Measurements from ENCODE around the gene PTH2. TPM values are rescaled to one million over a fixed set of nuclear protein-coding genes. Genes with fewer than 3 reads are reported as not detected.

The PTH2 gene
- total and polyA plus RNA-seq, 7 donors, result not detected

DNA sequence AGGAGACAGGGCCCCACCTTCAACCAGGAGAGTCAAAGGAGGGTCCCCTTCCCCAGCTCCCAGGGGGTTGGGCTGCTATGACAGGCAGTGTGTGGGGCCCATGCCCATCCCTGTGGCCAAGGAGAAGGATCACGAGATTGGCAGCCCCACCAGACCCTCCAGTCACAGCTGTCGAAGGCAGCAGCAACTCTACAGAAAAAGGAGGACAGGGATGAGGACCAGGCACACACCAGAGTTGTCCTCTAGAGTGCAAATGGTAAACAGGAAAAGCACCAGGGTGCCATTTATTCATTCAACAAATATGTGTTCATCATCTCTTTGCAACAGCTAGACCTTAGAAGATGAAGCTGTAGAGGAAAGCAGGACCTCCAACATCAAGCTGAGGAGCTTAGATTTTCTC is 4.1 kb downstream of the PTH2 start:
- no peak overlapping the region for H3K4me3 ChIP-seq
- WGBS, 3 donors, result 53 to 73% (median 66%) methylated on average over 2 of the region's 2 CpGs
- TF ChIP-seq, protein P1, sequence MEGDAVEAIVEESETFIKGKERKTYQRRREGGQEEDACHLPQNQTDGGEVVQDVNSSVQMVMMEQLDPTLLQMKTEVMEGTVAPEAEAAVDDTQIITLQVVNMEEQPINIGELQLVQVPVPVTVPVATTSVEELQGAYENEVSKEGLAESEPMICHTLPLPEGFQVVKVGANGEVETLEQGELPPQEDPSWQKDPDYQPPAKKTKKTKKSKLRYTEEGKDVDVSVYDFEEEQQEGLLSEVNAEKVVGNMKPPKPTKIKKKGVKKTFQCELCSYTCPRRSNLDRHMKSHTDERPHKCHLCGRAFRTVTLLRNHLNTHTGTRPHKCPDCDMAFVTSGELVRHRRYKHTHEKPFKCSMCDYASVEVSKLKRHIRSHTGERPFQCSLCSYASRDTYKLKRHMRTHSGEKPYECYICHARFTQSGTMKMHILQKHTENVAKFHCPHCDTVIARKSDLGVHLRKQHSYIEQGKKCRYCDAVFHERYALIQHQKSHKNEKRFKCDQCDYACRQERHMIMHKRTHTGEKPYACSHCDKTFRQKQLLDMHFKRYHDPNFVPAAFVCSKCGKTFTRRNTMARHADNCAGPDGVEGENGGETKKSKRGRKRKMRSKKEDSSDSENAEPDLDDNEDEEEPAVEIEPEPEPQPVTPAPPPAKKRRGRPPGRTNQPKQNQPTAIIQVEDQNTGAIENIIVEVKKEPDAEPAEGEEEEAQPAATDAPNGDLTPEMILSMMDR (IDR thresholded peaks at IDR 0.05), result no peak
- peaks cover 21% of the 10 kb centered on the region for H3K4me1 ChIP-seq
- no peak for DNase-seq
- H3K36me3 ChIP-seq (ENCODE audit: insufficient read depth in 1 of 2, low read depth in 1 of 2), result no peaks in the 10 kb centered on the region
- no peak overlapping the region for H3K27ac ChIP-seq
- intact Hi-C loops (cut with DNase I), result loop anchor here in 1 of 2 donors (2.0 kb wide), 1 partner anchor 24 kb away; no protein-coding TSS in a partner anchor
- peaks cover 0 to 82% (median 28%) of the 10 kb centered on the region in 3 donors for H3K27me3 ChIP-seq (ENCODE audit: insufficient read depth in 3 of 3, low read length in 2 of 3)
- ATAC-seq, result no peak
- H3K9me3 ChIP-seq, result no peaks in the 10 kb centered on the region

DNA sequence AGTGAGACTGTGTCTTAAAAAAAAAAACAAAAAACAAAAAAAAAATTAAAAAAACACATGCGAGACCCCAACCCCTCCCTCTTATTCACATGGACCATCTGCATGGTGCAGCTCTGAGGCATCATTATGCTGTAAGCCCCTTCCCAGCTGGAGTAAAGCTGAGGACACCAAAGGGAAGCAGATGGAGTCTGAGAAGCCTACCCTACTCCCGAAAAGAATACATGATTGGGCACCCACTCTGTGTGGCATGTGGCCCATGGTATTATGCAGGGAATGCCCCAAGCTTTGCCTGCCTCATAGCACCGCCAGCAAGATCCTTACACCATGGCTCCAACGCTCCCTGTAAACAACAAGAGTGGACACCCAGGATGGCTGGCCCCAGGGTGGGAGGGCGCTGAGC is 4.7 kb downstream of the PTH2 start:
- no peak for ATAC-seq
- Histone ChIP-seq H3K27me3 (ENCODE audit: insufficient read depth in 3 of 3, low read length in 2 of 3) (peaks cover 0 to 75% (median 25%) of the 10 kb centered on the region in 3 donors), H3K36me3 (ENCODE audit: insufficient read depth in 1 of 2, low read depth in 1 of 2) (no peaks in the 10 kb centered on the region), H3K9me3 (no peaks in the 10 kb centered on the region), H3K4me1 (peaks cover 18% of the 10 kb centered on the region), H3K27ac (no peak overlapping the region), H3K4me3 (no peak overlapping the region)
- TF ChIP-seq, protein P1 (IDR thresholded peaks at IDR 0.05), result no peak
- intact Hi-C loops (cut with DNase I), result loop anchor here in 1 of 2 donors (2.0 kb wide), 1 partner anchor 24 kb away; no protein-coding TSS in a partner anchor
- no peak for DNase-seq
- 72 to 79% (median 75%) methylated on average over 5 of the region's 5 CpGs for WGBS, 3 donors

DNA sequence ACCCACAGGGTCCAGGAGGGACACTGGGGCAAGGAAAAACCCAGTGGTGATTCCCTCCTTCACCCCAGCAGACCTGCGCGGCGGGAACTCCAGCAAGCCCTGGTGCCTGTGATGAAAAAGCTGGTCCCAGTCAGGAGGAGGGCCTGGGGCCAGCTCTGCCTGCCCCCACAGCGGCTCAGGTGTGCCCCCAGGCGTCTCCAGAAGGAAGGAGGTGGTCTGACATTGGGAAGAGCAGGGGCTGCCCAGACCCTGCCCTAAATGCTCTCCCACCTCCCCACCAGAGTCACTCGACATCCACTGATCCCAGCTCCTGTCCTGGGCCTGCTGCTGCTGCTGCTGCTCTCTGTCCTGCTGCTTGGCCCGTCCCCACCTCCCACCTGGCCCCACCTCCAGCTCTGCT is 6.2 kb downstream of the PTH2 start:
- ATAC-seq (no peak), DNase-seq (no peak)
- no peak overlapping the region for H3K4me3 ChIP-seq
- H3K27me3 ChIP-seq (ENCODE audit: insufficient read depth in 3 of 3, low read length in 2 of 3), result peaks cover 0 to 61% (median 13%) of the 10 kb centered on the region in 3 donors
- no peaks in the 10 kb centered on the region for H3K36me3 ChIP-seq (ENCODE audit: insufficient read depth in 1 of 2, low read depth in 1 of 2)
- TF ChIP-seq, protein P1 (IDR thresholded peaks at IDR 0.05), result no peak
- H3K4me1 ChIP-seq, result peaks cover 9% of the 10 kb centered on the region
- H3K27ac ChIP-seq, result no peak overlapping the region
- intact Hi-C loops (cut with DNase I), result no loop called here
- no peaks in the 10 kb centered on the region for H3K9me3 ChIP-seq
- WGBS, 3 donors, result 46 to 60% (median 48%) methylated on average over 5 to 7 of the region's 7 CpGs

DNA sequence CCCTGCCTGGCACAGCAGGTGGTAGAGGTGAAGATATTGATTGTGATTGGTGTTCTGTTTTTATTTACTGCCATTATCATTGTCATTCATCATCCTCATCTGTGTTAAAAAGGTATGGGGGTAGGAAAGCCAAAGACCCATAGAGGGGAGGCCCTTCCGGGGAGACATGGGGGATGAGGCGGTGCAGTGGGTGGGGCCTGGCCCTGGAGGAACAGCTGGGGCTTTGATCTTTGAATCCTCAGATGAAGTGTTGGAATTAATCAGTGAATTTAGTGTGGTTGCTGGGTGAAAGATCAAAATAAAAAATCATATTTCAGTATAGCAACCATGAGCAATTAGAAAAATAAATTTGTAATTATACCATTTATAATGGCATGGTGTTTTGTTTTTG is 7.4 kb downstream of the PTH2 start:
- Histone ChIP-seq H3K4me1 (peaks cover under 1% of the 10 kb centered on the region), H3K9me3 (no peaks in the 10 kb centered on the region), H3K36me3 (ENCODE audit: insufficient read depth in 1 of 2, low read depth in 1 of 2) (no peaks in the 10 kb centered on the region), H3K4me3 (no peak overlapping the region), H3K27me3 (ENCODE audit: insufficient read depth in 3 of 3, low read length in 2 of 3) (peaks cover 0 to 50% (median 8%) of the 10 kb centered on the region in 3 donors), H3K27ac (no peak overlapping the region)
- no peak for ATAC-seq
- intact Hi-C loops (cut with DNase I), result no loop called here
- no peak for DNase-seq
- 71 to 75% (median 74%) methylated on average over 2 of the region's 2 CpGs for WGBS, 3 donors
- TF ChIP-seq, protein P1 (IDR thresholded peaks at IDR 0.05), result no peak

Measured in psoas muscle (tissue), 8 donors.